ENCODE results near the gene ITGA2. TPM values are rescaled to one million over a fixed set of nuclear protein-coding genes. Genes with fewer than 3 reads are reported as not detected.

ITGA2 gene
- total RNA-seq, 1 experiment from 2014 or later, result not detected

DNA sequence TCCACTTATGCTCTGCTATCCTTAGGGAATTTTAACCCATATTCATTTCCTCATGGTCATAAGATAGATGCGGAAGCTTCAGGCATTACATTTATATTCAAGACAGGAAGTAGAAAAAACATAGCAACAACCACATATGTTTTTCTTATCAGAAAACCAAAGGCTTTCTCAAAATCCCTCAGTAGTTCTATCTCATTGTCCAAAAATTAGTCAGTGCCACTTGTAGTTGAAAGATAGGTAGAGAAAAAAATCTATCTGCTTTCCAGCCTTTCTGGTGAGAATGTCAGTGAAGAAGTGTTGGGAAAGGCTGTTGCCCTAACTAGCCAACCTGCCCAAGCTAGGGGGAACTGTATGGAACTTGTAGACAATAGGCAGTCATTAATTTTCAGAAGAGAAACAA is 143.9 kb downstream of the ITGA2 start:
- no peaks in the 10 kb centered on the region for H3K27me3 ChIP-seq (ENCODE audit: low read length)
- H3K9me3 ChIP-seq (ENCODE audit: low read length), result no peaks in the 10 kb centered on the region
- no peak overlapping the region for H2AFZ ChIP-seq (ENCODE audit: low read length)
- H3K36me3 ChIP-seq (ENCODE audit: insufficient read depth, low read length), result no peaks in the 10 kb centered on the region
- no peaks in the 10 kb centered on the region for H3K4me1 ChIP-seq (ENCODE audit: low read length)
- DNase-seq, result no peak
- no peaks in the 10 kb centered on the region for H4K20me1 ChIP-seq (ENCODE audit: insufficient read depth, low read depth, low read length)
- H3K4me3 ChIP-seq (ENCODE audit: low read length), result no peak overlapping the region
- H3K9ac ChIP-seq (ENCODE audit: low read length), result no peak overlapping the region
- no peak overlapping the region for H3K27ac ChIP-seq (ENCODE audit: low read length)
- no peaks in the 10 kb centered on the region for H3K9me2 ChIP-seq (replicated peaks; ENCODE audit: insufficient read depth, low read length)
- H3K4me2 ChIP-seq (ENCODE audit: low read depth, low read length, poor library complexity, severe bottlenecking), result no peak overlapping the region
- H3K79me2 ChIP-seq (ENCODE audit: low read length), result no peaks in the 10 kb centered on the region

Other genes with a start within 250 kb of the ITGA2 start
- gene ITGA1, start 201.4 kb upstream of the ITGA2 start, total RNA-seq (2014; rRNA removed; shearing (Covaris generic); ENCODE audit: low replicate concordance), result not detected in 2 replicates
- gene PELO, start 201.4 kb upstream of the ITGA2 start, total RNA-seq (2014; rRNA removed; shearing (Covaris generic); ENCODE audit: low replicate concordance), result 8.0 and 8.4 TPM in 2 replicates
- gene MOCS2, start 120.4 kb downstream of the ITGA2 start, total RNA-seq (2014; rRNA removed; shearing (Covaris generic); ENCODE audit: low replicate concordance), result 12.6 and 25.0 TPM in 2 replicates

Data from Karpas-422 (cell line).